ENCODE results near the gene DPF3.

DNA sequence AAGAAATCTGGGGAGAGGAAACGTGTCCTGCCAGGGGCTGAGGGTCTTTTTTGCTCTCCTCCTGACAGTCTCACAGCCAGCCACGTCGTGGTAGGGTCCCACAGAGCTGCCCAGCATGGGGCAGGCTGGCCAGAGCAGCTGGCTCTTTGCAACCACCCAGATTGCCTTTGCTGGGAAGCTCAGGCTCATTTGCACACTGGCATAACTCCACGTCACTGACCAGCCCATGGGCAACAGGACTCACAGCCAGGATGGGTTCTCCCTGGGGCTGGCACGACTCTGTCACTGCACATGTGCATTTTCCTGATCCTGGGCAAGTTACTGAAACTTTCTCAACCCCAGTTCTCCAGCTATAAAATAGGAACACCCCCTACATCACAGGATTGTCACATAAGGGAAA, 242.2 kb downstream of the DPF3 start:
- TF ChIP-seq CTCF (IDR thresholded peaks at IDR 0.05) (no peak), POLR2A (IDR thresholded peaks at IDR 0.05) (no peak)

Measured in esophagus squamous epithelium (tissue), 4 donors.